Upper lobe of left lung (tissue), 6 donors: ENCODE data around the gene TNF. TPM values are rescaled to one million over a fixed set of nuclear protein-coding genes. Genes with fewer than 3 reads are reported as not detected.

Experiments used
- ATAC-seq, 2 donors: fragments of 200-7000 bp; cut with Tn5 transposase; one replicate each; pipeline ENCODE4 v1.9.1; 2022; ENCODE audit warnings: mild to moderate bottlenecking in 2 of 2, moderate library complexity in 2 of 2; ENCODE audit not compliant: low FRiP score in 2 of 2
- DNase-seq, 2 donors: peaks; one replicate each; pipeline ENCODE4 v3.0.0-alpha.2; 2019 to 2020
- H3K27ac ChIP-seq, 4 donors: fragments of 200-600 bp; sonication (generic); one replicate each; pipeline ENCODE4 v1.5.1; 2016 to 2019
- H3K27me3 ChIP-seq, 4 donors: fragments of 200-600 bp; sonication (generic); one replicate each; pipeline ENCODE4 v1.5.1; 2017 to 2019
- H3K36me3 ChIP-seq, 4 donors: fragments of 200-600 bp; sonication (generic); one replicate each; pipeline ENCODE4 v1.5.1; 2016 to 2019
- H3K4me1 ChIP-seq, 4 donors: fragments of 200-600 bp; sonication (generic); one replicate each; pipeline ENCODE4 v1.5.1; 2018 to 2019
- H3K4me3 ChIP-seq, 4 donors: fragments of 200-600 bp; sonication (generic); one replicate each; pipeline ENCODE4 v1.5.1; 2017 to 2019; ENCODE audit warnings: mild to moderate bottlenecking in 2 of 4, moderate library complexity in 1 of 4
- H3K9me3 ChIP-seq, 4 donors: fragments of 200-600 bp; sonication (generic); one replicate each; pipeline ENCODE4 v1.5.1; 2018 to 2019
- EP300 ChIP-seq, 4 donors: sonication (generic); formaldehyde crosslinking; IDR thresholded peaks; one replicate each; pipeline ENCODE4 v1.5.1; 2017; ENCODE audit warnings: antibody characterized with exemption in 4 of 4, control low read depth in 2 of 4
- POLR2A ChIP-seq, 4 donors: fragments of 450-650 bp; IDR thresholded peaks; one replicate each; pipeline ENCODE4 v1.5.1; 2016 to 2017; ENCODE audit warnings: antibody characterized with exemption in 4 of 4, mild to moderate bottlenecking in 2 of 4
- POLR2AphosphoS5 ChIP-seq, 2 donors: sonication (generic); formaldehyde crosslinking; IDR thresholded peaks; one replicate each; pipeline ENCODE4 v1.5.1; 2017; ENCODE audit warnings: antibody characterized with exemption in 2 of 2
- WGBS, 2 donors: methylation state at CpG; one replicate each; pipeline ENCODE4 v1.1.5; 2017 to 2018; 5-methylcytosine and 5-hydroxymethylcytosine counted together
- total RNA-seq, 6 donors: library from RNA; depleted of rRNA in 4 of 6; stranded (reverse); fragments of >200 nt in 4 of 6; gene quantifications; one replicate each; pipeline versions ENCODE4 v1.1.0 to v1.2.1, GENCODE V29; 2016 to 2021
- TF ChIP-seq, protein P1 (sequence below), 6 experiments: fragments of 450-650 bp in 4 of 6; fragments of 200-600 bp in 2 of 6; sonication (generic) in 2 of 6; IDR thresholded peaks; one replicate each; pipeline ENCODE4 v1.5.1; 2016 to 2019; ENCODE audit warnings: antibody characterized with exemption in 6 of 6
- donor health status: DM: no; HTN: no; CAD: no; lungs with moderate emphysema.
- donor health status: DM: no; HTN: yes; CAD: no; lungs with severe emphysema.

The TNF gene
- total RNA-seq: 1 to 10 TPM in 5 of 6 donors, under 1 TPM in 1; 0.33 to 6.6 (median 2.9) TPM

DNA sequence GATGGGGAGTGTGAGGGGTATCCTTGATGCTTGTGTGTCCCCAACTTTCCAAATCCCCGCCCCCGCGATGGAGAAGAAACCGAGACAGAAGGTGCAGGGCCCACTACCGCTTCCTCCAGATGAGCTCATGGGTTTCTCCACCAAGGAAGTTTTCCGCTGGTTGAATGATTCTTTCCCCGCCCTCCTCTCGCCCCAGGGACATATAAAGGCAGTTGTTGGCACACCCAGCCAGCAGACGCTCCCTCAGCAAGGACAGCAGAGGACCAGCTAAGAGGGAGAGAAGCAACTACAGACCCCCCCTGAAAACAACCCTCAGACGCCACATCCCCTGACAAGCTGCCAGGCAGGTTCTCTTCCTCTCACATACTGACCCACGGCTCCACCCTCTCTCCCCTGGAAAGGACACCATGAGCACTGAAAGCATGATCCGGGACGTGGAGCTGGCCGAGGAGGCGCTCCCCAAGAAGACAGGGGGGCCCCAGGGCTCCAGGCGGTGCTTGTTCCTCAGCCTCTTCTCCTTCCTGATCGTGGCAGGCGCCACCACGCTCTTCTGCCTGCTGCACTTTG, at the start of gene TNF:
TNF (plus strand) TSS at position 231 of the 567 bp plus-strand sequence; CDS start at position 408, 177 bp downstream.
- ATAC-seq (peak in 1 of 2 donors; percentile 85), DNase-seq (peak in 1 of 2 donors; percentile 62)
- Histone ChIP-seq H3K4me3 (peak within 1 kb of the TSS in 3 of 4 donors; percentile 35 to 53 (median 43)), H3K4me1 (peaks cover under 1 to 7% (median 2%) of the 10 kb centered on the region in 4 donors), H3K27me3 (no peaks in the 10 kb centered on the region), H3K27ac (peak within 1 kb of the TSS in 3 of 4 donors; percentile 40 to 81 (median 73)), H3K9me3 (no peaks in the 10 kb centered on the region), H3K36me3 (no peaks in the 10 kb centered on the region)
- WGBS, 2 donors: 47 to 57% methylated on average over 13 to 19 of the region's 19 CpGs
- TF ChIP-seq POLR2AphosphoS5 (IDR thresholded peaks at IDR 0.05): peak; percentile 34 to 73
- TF ChIP-seq, protein P1, sequence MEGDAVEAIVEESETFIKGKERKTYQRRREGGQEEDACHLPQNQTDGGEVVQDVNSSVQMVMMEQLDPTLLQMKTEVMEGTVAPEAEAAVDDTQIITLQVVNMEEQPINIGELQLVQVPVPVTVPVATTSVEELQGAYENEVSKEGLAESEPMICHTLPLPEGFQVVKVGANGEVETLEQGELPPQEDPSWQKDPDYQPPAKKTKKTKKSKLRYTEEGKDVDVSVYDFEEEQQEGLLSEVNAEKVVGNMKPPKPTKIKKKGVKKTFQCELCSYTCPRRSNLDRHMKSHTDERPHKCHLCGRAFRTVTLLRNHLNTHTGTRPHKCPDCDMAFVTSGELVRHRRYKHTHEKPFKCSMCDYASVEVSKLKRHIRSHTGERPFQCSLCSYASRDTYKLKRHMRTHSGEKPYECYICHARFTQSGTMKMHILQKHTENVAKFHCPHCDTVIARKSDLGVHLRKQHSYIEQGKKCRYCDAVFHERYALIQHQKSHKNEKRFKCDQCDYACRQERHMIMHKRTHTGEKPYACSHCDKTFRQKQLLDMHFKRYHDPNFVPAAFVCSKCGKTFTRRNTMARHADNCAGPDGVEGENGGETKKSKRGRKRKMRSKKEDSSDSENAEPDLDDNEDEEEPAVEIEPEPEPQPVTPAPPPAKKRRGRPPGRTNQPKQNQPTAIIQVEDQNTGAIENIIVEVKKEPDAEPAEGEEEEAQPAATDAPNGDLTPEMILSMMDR (IDR thresholded peaks at IDR 0.05): no peak
- TF ChIP-seq POLR2A (IDR thresholded peaks at IDR 0.05): peak in 1 of 4 donors; percentile 72
- no peak for TF ChIP-seq EP300 (IDR thresholded peaks at IDR 0.05)

DNA sequence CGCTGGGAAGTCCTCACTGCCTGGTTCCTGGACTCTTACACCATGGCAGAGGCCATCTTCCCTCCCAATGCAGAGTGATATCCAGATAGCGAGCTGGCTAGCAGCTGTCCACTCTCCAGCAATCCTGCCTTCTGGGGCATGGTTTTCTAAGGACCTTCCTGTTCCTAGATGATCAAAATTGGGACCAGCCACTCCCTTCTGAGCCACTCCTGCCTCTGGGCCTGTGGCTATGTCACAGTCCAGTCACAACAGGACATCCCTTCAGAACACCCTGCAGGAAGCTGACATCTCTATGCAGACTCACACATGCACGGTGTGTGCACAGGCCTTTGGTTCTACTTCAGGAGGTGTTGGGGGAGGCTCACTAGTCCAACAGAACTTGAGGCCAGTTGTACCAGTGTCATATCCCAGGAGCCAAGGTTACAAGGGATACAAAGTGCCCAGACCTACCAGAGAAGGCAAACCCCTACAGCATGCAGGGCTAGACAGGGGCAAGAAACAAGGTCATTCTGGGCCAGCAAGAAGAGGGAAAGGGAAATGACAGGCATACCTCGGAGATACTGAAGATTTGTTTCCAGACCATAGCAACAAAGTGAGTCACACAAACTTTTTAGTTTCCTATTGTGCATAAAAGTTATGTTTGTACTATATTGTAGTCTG, 49.3 kb upstream of the TNF start:
- H3K36me3 ChIP-seq: peaks cover 9 to 22% (median 16%) of the 10 kb centered on the region in 4 donors
- ATAC-seq (peak in 1 of 2 donors; percentile 34), DNase-seq (no peak)
- peak overlapping the region in 2 of 4 donors; percentile 52 to 68 for H3K27ac ChIP-seq
- H3K9me3 ChIP-seq: no peaks in the 10 kb centered on the region
- peaks cover 0 to 12% (median 3%) of the 10 kb centered on the region in 4 donors for H3K4me1 ChIP-seq
- WGBS, 2 donors: 68 to 70% methylated on average over 4 of the region's 4 CpGs
- H3K27me3 ChIP-seq: no peaks in the 10 kb centered on the region
- H3K4me3 ChIP-seq: no peak overlapping the region
- TF ChIP-seq POLR2A (IDR thresholded peaks at IDR 0.05) (no peak), EP300 (IDR thresholded peaks at IDR 0.05) (no peak), POLR2AphosphoS5 (IDR thresholded peaks at IDR 0.05) (no peak)

DNA sequence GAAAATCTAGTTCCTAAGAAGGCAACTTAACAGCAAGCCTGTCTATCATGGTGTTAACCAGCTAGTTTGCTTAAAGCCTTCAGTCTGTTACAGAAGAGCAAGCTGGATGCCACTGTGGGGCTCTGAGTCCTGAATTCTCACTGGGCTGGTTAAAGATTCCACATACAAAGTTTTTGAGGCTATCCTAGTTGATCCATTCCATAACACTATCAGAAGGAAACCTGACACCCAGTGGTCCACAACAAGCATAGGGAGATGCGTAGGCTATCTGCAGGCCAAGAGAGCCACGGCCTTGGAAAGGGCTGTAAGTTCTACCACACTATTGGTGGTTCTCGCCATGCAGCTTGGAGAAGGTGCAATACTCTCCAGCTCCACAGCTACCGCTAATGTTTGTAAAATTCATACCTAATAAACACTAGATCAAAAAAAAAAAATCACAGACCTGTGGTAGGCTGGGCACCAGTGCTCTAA, 47.0 kb upstream of the TNF start:
- Histone ChIP-seq H3K27ac (no peak overlapping the region), H3K4me1 (peaks cover 0 to 12% (median 3%) of the 10 kb centered on the region in 4 donors), H3K27me3 (no peaks in the 10 kb centered on the region), H3K9me3 (no peaks in the 10 kb centered on the region), H3K4me3 (no peak overlapping the region), H3K36me3 (peaks cover 19 to 45% (median 38%) of the 10 kb centered on the region in 4 donors)
- DNase-seq (no peak), ATAC-seq (peak in 1 of 2 donors; percentile 29)
- 94% methylated on average over 4 of the region's 4 CpGs for WGBS, 2 donors
- TF ChIP-seq EP300 (IDR thresholded peaks at IDR 0.05) (no peak), POLR2AphosphoS5 (IDR thresholded peaks at IDR 0.05) (no peak), POLR2A (IDR thresholded peaks at IDR 0.05) (no peak)
- TF ChIP-seq, protein P1 (IDR thresholded peaks at IDR 0.05): no peak

DNA sequence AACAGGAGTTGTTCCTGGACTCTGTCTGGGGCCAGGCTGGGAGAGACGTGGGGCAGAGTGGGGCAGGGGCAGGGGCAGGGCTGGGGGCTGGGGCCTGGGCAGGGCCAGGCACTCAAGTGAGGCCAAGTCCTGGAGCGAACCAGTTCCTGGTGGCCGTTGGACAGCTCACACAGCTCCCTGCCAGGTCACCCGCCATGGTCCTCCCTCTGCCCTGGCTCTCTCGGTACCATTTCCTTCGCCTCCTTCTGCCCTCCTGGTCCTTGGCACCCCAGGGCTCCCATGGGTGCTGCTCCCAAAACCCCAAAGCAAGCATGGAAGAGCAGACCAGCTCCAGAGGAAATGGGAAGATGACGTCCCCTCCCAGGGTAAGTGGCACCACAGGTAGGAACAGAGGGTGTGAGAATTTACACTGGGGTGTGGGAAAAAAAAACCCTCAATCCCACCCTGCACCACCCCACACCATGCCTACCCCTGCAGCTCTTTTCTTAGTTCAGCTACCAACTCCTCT, 46.5 kb upstream of the TNF start, which contains the start of gene MCCD1:
MCCD1 (plus strand) TSS at position 142 of the 508 bp plus-strand sequence; CDS start at position 195, 53 bp downstream.
- no peak within 1 kb of the TSS for H3K27ac ChIP-seq
- peaks cover 0 to 12% (median 3%) of the 10 kb centered on the region in 4 donors for H3K4me1 ChIP-seq
- 68 to 82% methylated on average over 2 to 7 of the region's 7 CpGs for WGBS, 2 donors

More for the DNA sequence above, 46.5 kb upstream of the TNF start, which contains the start of gene MCCD1:
- ATAC-seq (peak; percentile 40 to 54), DNase-seq (peak in 1 of 2 donors; percentile 50)
- TF ChIP-seq EP300 (IDR thresholded peaks at IDR 0.05) (no peak), POLR2AphosphoS5 (IDR thresholded peaks at IDR 0.05) (no peak), POLR2A (IDR thresholded peaks at IDR 0.05) (no peak)
- TF ChIP-seq, protein P1 (IDR thresholded peaks at IDR 0.05): no peak
- H3K9me3 ChIP-seq: no peaks in the 10 kb centered on the region
- no peaks in the 10 kb centered on the region for H3K27me3 ChIP-seq
- H3K36me3 ChIP-seq: peaks cover 23 to 50% (median 44%) of the 10 kb centered on the region in 4 donors
- no peak within 1 kb of the TSS for H3K4me3 ChIP-seq
